H1 (cell line): ENCODE measurements around the gene TLL1.

Experiments
- BCL11A ChIP-seq, 2 experiments: IDR thresholded peaks; one replicate each; pipeline ENCODE4 v1.6.1; 2011; ENCODE audit warnings: low read depth in 2 of 2, low read length in 2 of 2, mild to moderate bottlenecking in 2 of 2
- JUND ChIP-seq: IDR thresholded peaks from 2 replicates; pipeline ENCODE4 v1.6.1; 2011; ENCODE audit warnings: mild to moderate bottlenecking, improper control_type of control experiment, low read length
- SIN3A ChIP-seq, 2 experiments: IDR thresholded peaks in 1 of 2; conservative IDR thresholded peaks in 1 of 2; 2 replicates each; pipeline ENCODE4 v1.6.1; 2011 to 2012; ENCODE audit warnings: low read length in 2 of 2, improper control_type of control experiment in 1 of 2, low read depth in 1 of 2, mild to moderate bottlenecking in 1 of 2
- TAF1 ChIP-seq: IDR thresholded peaks from 2 replicates; pipeline ENCODE4 v1.6.1; 2011; ENCODE audit warnings: mild to moderate bottlenecking, low read depth, low read length
- TF ChIP-seq, protein P1 (sequence below), 3 experiments: IDR thresholded peaks; 1 replicate in 2 of 3; 2 replicates in 1 of 3; pipeline versions ENCODE4 v1.5.1 to v1.6.1; 2011; ENCODE audit warnings: low read length in 3 of 3, mild to moderate bottlenecking in 3 of 3, inconsistent platforms in 2 of 3, low read depth in 1 of 3, moderate library complexity in 1 of 3; ENCODE audit not compliant: insufficient read depth in 1 of 3; ENCODE audit errors: control extremely low read depth in 1 of 3

DNA sequence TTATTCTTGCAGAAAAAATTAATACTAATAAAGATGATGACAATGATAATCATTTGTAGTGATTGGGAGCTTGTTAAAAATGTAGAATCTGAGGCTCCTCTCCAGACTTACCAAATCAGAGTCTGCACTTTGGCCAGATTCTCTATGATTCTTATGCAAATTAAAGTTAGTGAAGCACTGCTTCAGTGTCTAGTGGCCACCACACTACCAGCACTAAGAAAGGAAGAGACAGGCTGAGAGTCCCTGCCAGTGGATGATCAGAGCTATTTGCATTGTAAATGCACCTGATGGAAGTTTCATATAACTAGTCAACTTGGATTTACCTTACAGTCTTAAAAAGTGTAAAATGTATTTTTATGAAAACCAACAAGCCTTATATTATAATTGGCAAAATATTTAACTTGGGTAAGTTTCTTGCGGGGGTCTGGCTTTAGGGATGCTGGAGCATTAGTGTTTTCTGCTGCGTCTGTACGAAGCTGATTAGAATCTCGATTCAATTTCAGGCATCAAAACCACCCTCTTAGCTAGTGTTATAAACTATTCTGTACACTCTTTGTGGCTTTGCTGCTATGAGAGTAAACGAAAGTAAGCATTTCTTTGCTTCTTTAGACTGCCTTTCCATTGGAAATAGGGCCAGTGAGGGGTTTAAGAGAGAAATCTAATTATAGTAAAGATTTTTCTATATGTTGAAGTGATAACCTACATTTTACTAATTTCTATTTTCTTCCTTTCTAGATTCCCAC is 114.1 kb downstream of the TLL1 start:
- TF ChIP-seq, protein P1, sequence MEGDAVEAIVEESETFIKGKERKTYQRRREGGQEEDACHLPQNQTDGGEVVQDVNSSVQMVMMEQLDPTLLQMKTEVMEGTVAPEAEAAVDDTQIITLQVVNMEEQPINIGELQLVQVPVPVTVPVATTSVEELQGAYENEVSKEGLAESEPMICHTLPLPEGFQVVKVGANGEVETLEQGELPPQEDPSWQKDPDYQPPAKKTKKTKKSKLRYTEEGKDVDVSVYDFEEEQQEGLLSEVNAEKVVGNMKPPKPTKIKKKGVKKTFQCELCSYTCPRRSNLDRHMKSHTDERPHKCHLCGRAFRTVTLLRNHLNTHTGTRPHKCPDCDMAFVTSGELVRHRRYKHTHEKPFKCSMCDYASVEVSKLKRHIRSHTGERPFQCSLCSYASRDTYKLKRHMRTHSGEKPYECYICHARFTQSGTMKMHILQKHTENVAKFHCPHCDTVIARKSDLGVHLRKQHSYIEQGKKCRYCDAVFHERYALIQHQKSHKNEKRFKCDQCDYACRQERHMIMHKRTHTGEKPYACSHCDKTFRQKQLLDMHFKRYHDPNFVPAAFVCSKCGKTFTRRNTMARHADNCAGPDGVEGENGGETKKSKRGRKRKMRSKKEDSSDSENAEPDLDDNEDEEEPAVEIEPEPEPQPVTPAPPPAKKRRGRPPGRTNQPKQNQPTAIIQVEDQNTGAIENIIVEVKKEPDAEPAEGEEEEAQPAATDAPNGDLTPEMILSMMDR (IDR thresholded peaks at IDR 0.05; ENCODE audit: control extremely low read depth in 1 of 3, insufficient read depth in 1 of 3, low read depth in 1 of 3, low read length in 3 of 3), result no peak
- TF ChIP-seq TAF1 (no peak), JUND (no peak), BCL11A (IDR thresholded peaks at IDR 0.05; ENCODE audit: low read depth in 2 of 2, low read length in 2 of 2) (no peak), SIN3A (conservative IDR thresholded peaks at IDR 0.05 in 1 of 2, IDR thresholded peaks at IDR 0.05 in 1 of 2; ENCODE audit: low read depth in 1 of 2, low read length in 2 of 2) (no peak)
